HG02870 (cell line): ENCODE data around the gene RNU2-1.
A peak's percentile ranks its signal among the peaks of the same experiment; 100 is the strongest.
"Not testable (repeated sequence)": the region's sequence is repeated elsewhere in the genome, so short reads cannot be mapped to it uniquely, and the experiment has no call there.

ENCODE experiments used
- ATAC-seq: cut with Tn5 transposase; IDR thresholded peaks from one replicate; pipeline ENCODE4 v1.9.1; 2021; ENCODE audit warnings: mild to moderate bottlenecking, moderate library complexity; ENCODE audit not compliant: unreplicated experiment

Gene RNU2-1

DNA sequence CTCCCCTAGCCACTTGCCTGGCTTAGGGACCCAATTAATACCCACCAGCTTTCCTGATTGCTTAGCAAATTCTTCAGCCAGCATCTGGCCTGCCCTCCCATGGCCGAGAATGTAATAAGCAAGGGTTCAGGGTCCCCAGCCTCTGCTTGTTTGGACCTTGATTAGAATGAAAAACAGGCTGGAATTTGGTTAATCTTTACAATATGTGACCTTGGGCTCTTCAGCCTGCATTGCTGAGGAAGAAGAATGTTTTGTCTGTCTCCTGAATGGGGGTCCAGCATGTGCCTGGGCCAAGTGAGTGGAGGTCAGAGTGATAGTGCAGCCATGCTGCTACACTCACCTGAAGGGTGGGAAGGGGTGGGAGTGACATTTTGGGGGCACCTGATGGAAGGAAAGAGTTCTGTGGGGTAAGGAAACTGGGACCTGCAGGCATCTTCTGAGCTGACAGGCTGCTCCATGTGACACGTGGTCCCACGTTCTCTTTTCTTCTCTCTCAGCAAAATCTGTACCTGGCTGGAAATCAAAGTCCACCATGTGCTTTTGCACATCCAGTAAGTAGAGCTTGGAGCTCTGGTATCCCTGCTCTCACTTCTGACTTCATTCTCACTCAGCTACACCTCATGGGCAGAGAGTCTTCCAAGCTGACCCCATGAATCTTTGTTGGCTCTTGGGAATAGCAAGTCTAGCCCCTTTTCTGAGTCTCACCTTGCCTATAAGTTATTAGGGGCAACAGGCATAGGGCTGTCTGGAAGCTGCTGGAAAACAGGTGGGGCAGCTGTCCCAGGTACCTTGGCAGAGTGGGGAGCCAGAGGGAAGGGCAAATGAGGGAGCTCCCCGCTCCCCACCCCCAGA lies 16.8 kb downstream of the RNU2-1 start:
- ATAC-seq, result no peak

DNA sequence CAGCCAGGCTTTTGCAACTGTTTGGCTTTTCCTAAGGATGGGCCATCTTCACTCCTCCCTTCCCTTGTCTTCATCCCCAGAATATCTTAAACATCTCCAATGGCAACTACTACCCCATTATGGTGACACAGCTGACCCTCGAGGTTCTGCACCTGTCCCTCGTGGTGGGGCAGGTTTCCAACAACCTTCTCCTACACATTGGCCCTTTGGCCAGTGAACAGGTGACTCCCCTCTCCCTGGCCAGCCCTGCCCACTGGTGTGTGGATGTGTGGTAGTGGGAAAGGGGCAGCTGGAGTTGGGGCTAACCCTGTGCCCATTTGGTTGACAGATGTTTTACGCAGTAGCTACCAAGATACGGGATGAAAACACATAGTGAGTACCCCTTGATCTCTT lies 17.4 kb downstream of the RNU2-1 start:
- ATAC-seq, result no peak

DNA sequence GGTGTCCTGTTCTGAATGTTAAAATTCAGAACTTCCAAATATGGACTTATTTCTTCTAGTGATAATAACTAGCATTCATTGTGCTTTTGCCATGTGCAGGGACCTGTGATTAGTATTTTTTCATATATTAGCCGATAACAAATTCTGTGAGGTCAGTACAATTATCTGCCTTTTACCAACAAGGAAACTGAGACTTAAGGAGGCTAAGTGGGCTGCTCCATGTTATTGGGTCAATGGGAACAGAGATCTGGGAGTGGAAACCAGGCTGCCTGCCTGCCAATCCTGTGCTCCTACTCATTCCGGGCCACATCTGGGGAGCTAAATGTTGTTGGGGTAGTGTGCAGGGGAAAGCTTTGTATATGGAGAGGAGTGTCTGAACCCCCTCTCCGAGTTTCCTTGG lies 18.4 kb downstream of the RNU2-1 start:
- no peak for ATAC-seq

DNA sequence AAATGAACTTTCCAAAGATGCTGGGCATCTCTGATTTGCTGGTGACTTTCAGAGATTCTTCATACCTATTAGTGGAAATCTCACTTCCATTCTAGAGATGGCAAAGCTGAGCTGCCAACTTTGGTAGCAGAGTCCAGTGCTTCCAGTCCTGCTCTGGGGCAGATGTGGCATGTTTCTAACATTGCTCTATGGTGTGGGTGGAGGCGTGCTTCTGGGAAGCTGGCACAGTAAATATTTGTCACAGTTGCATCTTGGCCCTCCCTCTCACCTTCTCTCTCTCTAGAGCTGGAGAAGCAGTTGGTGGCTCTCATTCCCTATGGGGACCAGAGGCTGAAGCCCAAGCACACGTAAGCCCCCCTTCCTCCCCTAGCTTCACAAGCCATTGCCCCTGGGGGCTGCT lies 20.2 kb downstream of the RNU2-1 start:
- no peak for ATAC-seq

DNA sequence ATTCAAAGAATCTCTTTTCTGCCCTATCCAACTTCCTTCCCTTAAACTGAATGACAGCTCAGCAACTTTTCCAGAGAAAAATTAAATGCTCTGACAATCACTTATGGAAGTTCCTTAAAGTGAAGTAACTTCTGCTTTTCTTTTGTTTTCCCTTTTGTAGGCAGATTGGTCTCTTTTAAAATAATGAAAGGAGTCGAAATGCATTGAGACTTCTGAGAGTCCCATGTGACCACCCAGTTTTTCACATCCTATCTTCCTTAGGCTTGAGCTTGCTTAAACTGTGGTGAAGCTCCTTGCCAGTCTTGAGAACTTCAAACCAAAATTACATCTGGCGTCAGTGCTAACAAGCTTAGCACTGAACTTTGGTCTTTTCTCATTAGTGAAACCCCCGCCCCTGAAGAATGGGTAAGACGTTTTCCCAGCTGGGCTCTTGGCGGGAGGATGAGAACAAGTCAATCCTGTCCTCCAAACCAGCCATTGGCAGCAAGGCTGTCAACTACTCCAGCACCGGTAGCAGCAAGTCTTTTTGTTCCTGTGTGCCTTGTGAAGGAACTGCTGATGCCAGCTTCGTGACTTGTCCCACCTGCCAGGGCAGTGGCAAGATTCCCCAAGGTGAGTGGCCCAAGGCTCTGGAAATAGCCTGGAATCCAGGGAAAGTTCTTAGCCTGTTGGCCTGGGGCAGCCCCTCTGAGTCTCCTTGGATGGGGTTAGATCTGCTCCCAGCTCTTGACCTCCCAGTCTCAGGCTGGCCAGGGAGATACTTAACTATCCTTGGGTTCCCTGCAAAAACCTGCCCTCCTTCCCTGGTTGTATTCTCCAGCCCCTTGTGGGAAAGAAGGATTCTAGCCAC lies 20.9 kb downstream of the RNU2-1 start:
- ATAC-seq, result no peak

GRCh38 chr17:43211480-43212402 lies 22.0 kb downstream of the RNU2-1 start, which contains the start of gene TMEM106A:
Gene TMEM106A (plus strand): TSS chr17:43211875. CDS start chr17:43213042, 1,167 bp downstream.
- ATAC-seq, result peak; percentile 67

- no peak for ATAC-seq
Observed at GRCh38 chr17:43211123-43211479, 22.7 kb downstream of the RNU2-1 start.

- ATAC-seq, result no peak
Observed at GRCh38 chr17:43210576-43210975, 23.2 kb downstream of the RNU2-1 start.

- ATAC-seq, result not testable (repeated sequence)
Observed at GRCh38 chr17:43203013-43203412, 30.8 kb downstream of the RNU2-1 start.

- ATAC-seq, result no peak
Observed at GRCh38 chr17:43200127-43200526, 33.6 kb downstream of the RNU2-1 start.

DNA sequence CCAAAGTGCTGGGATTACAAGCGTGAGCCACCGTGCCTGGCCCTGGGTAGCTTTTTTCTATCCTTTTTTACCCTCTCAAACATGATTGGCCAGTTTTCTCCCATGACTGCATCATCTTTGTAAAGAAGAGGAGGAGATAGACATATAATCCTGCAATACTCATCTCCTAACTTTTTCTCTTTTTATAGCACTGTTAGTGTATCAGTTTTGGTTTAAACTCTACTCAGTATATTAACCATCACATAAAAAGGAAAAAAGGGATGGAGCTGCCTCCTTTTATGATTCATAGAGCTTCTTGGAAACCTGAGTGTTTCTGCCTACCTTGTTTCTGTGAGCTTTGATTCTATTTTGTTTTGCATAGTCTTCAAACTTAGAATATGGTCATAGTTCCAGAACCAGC lies 34.1 kb downstream of the RNU2-1 start:
- no peak for ATAC-seq

- ATAC-seq, result no peak
Observed at GRCh38 chr17:43193251-43193650, 40.5 kb downstream of the RNU2-1 start.

GRCh38 chr17:43186656-43187055 lies 47.1 kb downstream of the RNU2-1 start:
- ATAC-seq, result not testable (repeated sequence)

DNA sequence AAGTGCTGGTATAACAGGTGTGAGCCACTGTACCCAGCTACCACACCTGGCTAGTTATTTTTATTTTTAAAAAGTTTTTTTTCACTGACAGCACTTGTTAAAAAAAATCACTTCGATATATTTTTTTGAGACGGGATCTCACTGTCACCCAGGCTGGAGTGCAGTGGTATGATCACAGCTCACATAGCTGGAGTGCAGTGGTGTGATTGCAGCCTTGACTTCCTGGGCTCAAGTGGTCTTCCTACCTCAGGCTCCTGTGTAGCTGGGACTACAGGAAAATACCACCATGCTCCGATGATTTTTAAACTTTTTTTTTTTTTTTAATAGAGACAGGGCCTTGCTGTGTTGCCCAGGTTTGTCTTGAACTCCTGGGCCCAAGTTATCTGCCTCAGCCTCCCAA lies 49.9 kb downstream of the RNU2-1 start:
- ATAC-seq, result no peak
